Endodermal cell (in vitro differentiated cells): ENCODE results near the gene TRABD2B. TPM values are rescaled to one million over a fixed set of nuclear protein-coding genes. Genes with fewer than 3 reads are reported as not detected.

ENCODE experiments used
- DNase-seq: peaks from one replicate; pipeline ENCODE4 v3.0.0-alpha.2; 2017
- H3K27ac ChIP-seq: 2 replicates; pipeline ENCODE4 v1.5.1; 2013; ENCODE audit warnings: mild to moderate bottlenecking, low read depth, low read length, moderate library complexity
- H3K27me3 ChIP-seq: 2 replicates; pipeline ENCODE4 v1.6.1; 2013; ENCODE audit warnings: mild to moderate bottlenecking, low read length, moderate library complexity; ENCODE audit not compliant: insufficient read depth, control insufficient read depth, poor library complexity, severe bottlenecking
- H3K36me3 ChIP-seq: 2 replicates; pipeline ENCODE4 v1.7.0; 2013; ENCODE audit warnings: mild to moderate bottlenecking, low read length, moderate library complexity; ENCODE audit not compliant: control insufficient read depth, insufficient read depth
- H3K4me1 ChIP-seq: one replicate; pipeline ENCODE4 v1.7.0; 2013; ENCODE audit warnings: low read length; ENCODE audit not compliant: control insufficient read depth, insufficient read depth
- H3K4me3 ChIP-seq: 2 replicates; pipeline ENCODE4 v1.5.1; 2013; ENCODE audit warnings: mild to moderate bottlenecking, low read length, moderate library complexity
- H3K9ac ChIP-seq: 2 replicates; pipeline ENCODE4 v1.6.1; 2013; ENCODE audit warnings: mild to moderate bottlenecking, low read length, moderate library complexity; ENCODE audit not compliant: poor library complexity, severe bottlenecking; ENCODE audit errors: extremely low read depth
- H3K9me3 ChIP-seq: 2 replicates; pipeline ENCODE4 v1.6.1; 2013; ENCODE audit warnings: mild to moderate bottlenecking, low read length, moderate library complexity; ENCODE audit not compliant: control insufficient read depth
- H3K27ac Mint-ChIP-seq: 2 replicates; pipeline ENCODE4 v1.8.0; 2020; ENCODE audit warnings: mixed read lengths
- H3K27me3 Mint-ChIP-seq: 2 replicates; pipeline ENCODE4 v1.8.0; 2021; ENCODE audit warnings: mild to moderate bottlenecking, mixed read lengths; ENCODE audit not compliant: insufficient read depth
- H3K36me3 Mint-ChIP-seq: 2 replicates; pipeline ENCODE4 v1.8.0; 2020; ENCODE audit warnings: low read depth, mixed read lengths
- H3K4me1 Mint-ChIP-seq: 2 replicates; pipeline ENCODE4 v1.8.0; 2020; ENCODE audit warnings: mixed read lengths
- H3K4me3 Mint-ChIP-seq: 2 replicates; pipeline ENCODE4 v1.8.0; 2020; ENCODE audit warnings: mild to moderate bottlenecking, moderate library complexity, mixed read lengths
- H3K9me3 Mint-ChIP-seq: 2 replicates; pipeline ENCODE4 v1.8.0; 2020; ENCODE audit warnings: mild to moderate bottlenecking, mixed read lengths
- WGBS, 2 experiments: methylation state at CpG; one replicate each; pipeline versions ENCODE4 v1.1.5 to v1.1.7; 2013; ENCODE audit warnings: missing lambda C conversion rate in 2 of 2, mixed read lengths in 1 of 2; ENCODE audit not compliant: insufficient coverage in 1 of 2, insufficient read length in 1 of 2; 5-methylcytosine and 5-hydroxymethylcytosine counted together
- total RNA-seq, 2 donors: library from RNA; stranded (reverse); fragmentation: NEBNext Ultra II Directional in 1 of 2; extraction: Animal tissue kit (Norgen Biotek cat#: 25700) in 1 of 2; gene quantifications; 2 replicates in 1 of 2; 3 replicates in 1 of 2; pipeline ENCODE4 v1.2.1, GENCODE V29; 2021
- TF ChIP-seq, protein P1 (sequence below): fragments of 200-600 bp; sonication (generic); conservative IDR thresholded peaks from 2 replicates; pipeline ENCODE4 v1.5.0; 2021; ENCODE audit warnings: antibody characterized with exemption, mild to moderate bottlenecking

The TRABD2B gene
- total RNA-seq, 2 donors from 2014 or later = 24.4 to 28.0 TPM

DNA sequence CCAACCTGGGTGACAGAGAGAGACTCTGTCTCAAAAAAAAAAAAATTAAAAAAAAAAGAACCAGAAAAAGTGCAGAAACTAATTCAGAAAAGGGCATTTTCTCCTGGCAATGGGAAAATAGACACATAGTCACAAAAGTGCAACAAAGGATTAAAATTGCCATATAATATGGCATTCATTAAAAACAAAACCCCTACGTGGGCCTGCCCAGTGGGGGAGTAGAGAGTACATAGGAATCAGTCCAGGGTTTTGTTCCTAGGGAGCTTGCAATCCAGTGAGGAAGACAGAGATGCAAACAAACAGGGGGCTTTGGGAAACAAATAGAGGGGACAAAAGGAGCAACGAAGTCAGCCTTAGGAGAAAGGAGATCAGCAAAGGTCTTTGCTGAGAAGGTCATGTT, 4.5 kb upstream of the TRABD2B start:
- TF ChIP-seq, protein P1, sequence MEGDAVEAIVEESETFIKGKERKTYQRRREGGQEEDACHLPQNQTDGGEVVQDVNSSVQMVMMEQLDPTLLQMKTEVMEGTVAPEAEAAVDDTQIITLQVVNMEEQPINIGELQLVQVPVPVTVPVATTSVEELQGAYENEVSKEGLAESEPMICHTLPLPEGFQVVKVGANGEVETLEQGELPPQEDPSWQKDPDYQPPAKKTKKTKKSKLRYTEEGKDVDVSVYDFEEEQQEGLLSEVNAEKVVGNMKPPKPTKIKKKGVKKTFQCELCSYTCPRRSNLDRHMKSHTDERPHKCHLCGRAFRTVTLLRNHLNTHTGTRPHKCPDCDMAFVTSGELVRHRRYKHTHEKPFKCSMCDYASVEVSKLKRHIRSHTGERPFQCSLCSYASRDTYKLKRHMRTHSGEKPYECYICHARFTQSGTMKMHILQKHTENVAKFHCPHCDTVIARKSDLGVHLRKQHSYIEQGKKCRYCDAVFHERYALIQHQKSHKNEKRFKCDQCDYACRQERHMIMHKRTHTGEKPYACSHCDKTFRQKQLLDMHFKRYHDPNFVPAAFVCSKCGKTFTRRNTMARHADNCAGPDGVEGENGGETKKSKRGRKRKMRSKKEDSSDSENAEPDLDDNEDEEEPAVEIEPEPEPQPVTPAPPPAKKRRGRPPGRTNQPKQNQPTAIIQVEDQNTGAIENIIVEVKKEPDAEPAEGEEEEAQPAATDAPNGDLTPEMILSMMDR = no peak
- Mint-ChIP-seq H3K27ac (no peak overlapping the region), H3K27me3 (peaks cover 24% of the 10 kb centered on the region), H3K9me3 (no peaks in the 10 kb centered on the region), H3K36me3 (no peaks in the 10 kb centered on the region), H3K4me3 (no peak overlapping the region), H3K4me1 (peaks cover 36% of the 10 kb centered on the region)
- Histone ChIP-seq H3K4me1 (peaks cover 16% of the 10 kb centered on the region), H3K9me3 (no peaks in the 10 kb centered on the region), H3K27me3 (no peaks in the 10 kb centered on the region), H3K9ac (no peak overlapping the region), H3K4me3 (no peak overlapping the region), H3K27ac (no peak overlapping the region), H3K36me3 (no peaks in the 10 kb centered on the region)
- 33 to 51% methylated on average over 1 to 2 of the region's 2 CpGs for WGBS, 2 experiments
- peak; percentile 20 for DNase-seq

DNA sequence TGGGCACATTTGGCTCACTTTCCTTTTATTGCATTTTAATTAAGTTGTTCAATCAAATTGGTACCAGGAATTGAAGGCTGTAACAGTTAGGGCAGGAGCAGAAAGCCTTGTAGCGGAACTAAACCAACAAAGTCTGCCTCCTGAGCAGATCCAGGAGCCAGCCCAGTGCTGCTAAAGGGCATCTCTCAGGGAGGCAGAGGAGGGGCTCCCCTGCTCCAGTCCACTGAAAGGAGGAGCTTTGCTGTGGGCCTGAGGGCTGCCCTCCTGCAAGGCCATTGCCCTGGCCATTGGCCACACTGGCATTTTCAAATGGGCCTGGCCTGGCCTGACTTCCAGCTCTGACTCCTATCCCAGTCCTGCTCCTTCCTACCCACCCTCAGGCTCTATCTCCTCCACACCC, 3.7 kb upstream of the TRABD2B start:
- no peaks in the 10 kb centered on the region for H3K9me3 Mint-ChIP-seq
- TF ChIP-seq, protein P1 = no peak
- Histone ChIP-seq H3K36me3 (no peaks in the 10 kb centered on the region), H3K27ac (no peak overlapping the region), H3K4me1 (peaks cover 16% of the 10 kb centered on the region), H3K4me3 (no peak overlapping the region), H3K9me3 (no peaks in the 10 kb centered on the region), H3K9ac (no peak overlapping the region), H3K27me3 (no peaks in the 10 kb centered on the region)
- no peak overlapping the region for H3K4me3 Mint-ChIP-seq
- no peak overlapping the region for H3K27ac Mint-ChIP-seq
- no peaks in the 10 kb centered on the region for H3K36me3 Mint-ChIP-seq
- WGBS, 2 experiments = 88 to 93% methylated on average over 1 of the region's 1 CpG
- peaks cover 38% of the 10 kb centered on the region for H3K4me1 Mint-ChIP-seq
- peaks cover 24% of the 10 kb centered on the region for H3K27me3 Mint-ChIP-seq
- DNase-seq = peak; percentile 41

DNA sequence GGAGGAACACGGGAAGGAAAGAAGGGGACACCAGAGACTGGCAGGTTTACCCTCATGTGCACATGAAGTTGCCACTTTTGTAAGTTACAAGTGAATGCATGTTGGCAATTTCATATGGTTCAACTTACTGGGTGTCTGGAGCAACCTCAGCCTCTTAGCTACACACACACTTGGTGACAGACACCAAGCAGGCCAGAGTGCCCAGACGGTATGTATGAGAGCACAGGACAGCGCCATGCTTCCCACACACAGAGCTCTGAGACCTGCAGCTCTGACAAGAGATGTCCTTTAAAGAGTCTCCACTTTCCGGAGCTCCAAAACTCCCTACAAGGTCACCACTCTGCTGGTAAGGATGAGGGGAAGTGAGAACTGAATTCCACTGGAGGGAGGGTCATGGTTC, 1.9 kb upstream of the TRABD2B start:
- WGBS, 2 experiments = 81 to 88% methylated on average over 3 to 4 of the region's 4 CpGs
- Histone ChIP-seq H3K36me3 (peaks cover 11% of the 10 kb centered on the region), H3K9ac (no peak overlapping the region), H3K4me1 (peaks cover 17% of the 10 kb centered on the region), H3K27me3 (no peaks in the 10 kb centered on the region), H3K4me3 (no peak overlapping the region), H3K27ac (no peak overlapping the region), H3K9me3 (no peaks in the 10 kb centered on the region)
- H3K4me3 Mint-ChIP-seq = no peak overlapping the region
- peak; percentile 39 for DNase-seq
- TF ChIP-seq, protein P1 = no peak
- peaks cover 24% of the 10 kb centered on the region for H3K27me3 Mint-ChIP-seq
- no peak overlapping the region for H3K27ac Mint-ChIP-seq
- peaks cover 48% of the 10 kb centered on the region for H3K4me1 Mint-ChIP-seq
- no peaks in the 10 kb centered on the region for H3K9me3 Mint-ChIP-seq
- peaks cover 5% of the 10 kb centered on the region for H3K36me3 Mint-ChIP-seq
